ENCODE data around the gene B3GNT5. TPM values are rescaled to one million over a fixed set of nuclear protein-coding genes. Genes with fewer than 3 reads are reported as not detected.

B3GNT5 gene
- total and polyA plus RNA-seq, 2 of the 8 experiments (the other 6 are each of a cell fraction or from before 2014, with no cell fraction given): 2.4 to 9.7 TPM

DNA sequence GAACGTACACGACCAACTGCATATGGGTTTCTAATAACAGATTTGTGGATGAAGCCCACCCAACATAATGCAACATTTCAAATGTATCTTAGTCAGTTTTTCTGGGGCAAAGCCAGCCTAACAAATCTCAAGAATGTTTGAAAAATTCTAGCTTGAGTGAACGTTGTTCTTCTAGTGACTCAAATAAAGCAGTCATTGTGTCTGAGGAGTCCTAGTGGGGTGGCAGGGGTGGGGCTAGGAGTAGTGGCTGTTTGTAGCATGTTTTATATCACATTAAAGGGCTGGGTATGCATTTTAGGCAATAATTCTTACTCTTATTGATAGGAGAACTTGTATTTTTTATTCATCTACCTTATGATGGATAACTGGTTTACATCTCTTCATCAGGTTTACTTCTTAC lies 6.0 kb downstream of the B3GNT5 start:
- Histone ChIP-seq H2AFZ (ENCODE audit: low read length) (no peak overlapping the region), H4K91ac (replicated peaks; ENCODE audit: insufficient read length, low read length) (no peak overlapping the region), H3K79me2 (ENCODE audit: control insufficient read depth in 1 of 2, insufficient read depth in 2 of 2, low read length in 2 of 2) (peaks cover 0 to 13% of the 10 kb centered on the region in 2 experiments; a peak in 2 of 4 replicates), H3K9me3 (ENCODE audit: insufficient read depth in 2 of 2, low read depth in 1 of 2, low read length in 1 of 2) (no peaks in the 10 kb centered on the region), H2BK15ac (ENCODE audit: low read length) (no peak overlapping the region), H3K79me1 (ENCODE audit: low read depth, low read length) (0 out of 2 replicates have a peak, but pooled peaks cover 3% of the 10 kb centered on the region), H3K9ac (replicated peaks in 1 of 4; ENCODE audit: extremely low read depth in 1 of 4, low read depth in 3 of 4, low read length in 3 of 4) (no peak overlapping the region), H3K4ac (replicated peaks; ENCODE audit: insufficient read length, low read depth, low read length) (no peak overlapping the region), H2BK120ac (replicated peaks; ENCODE audit: low read depth, low read length) (no peak overlapping the region), H2BK5ac (ENCODE audit: low read depth, low read length) (no peak overlapping the region), H3K4me2 (ENCODE audit: insufficient read depth in 1 of 2, low read depth in 2 of 2, low read length in 2 of 2) (no peak overlapping the region), H4K8ac (ENCODE audit: extremely low read depth, insufficient read depth, low read length) (no peak overlapping the region), H3K36me3 (ENCODE audit: control insufficient read depth in 2 of 4, insufficient read depth in 4 of 4, low read length in 3 of 4) (0 out of 8 replicates have a peak, but pooled peaks cover 0 to 5% (median 0%) of the 10 kb centered on the region in 4 experiments), H3K27ac (ENCODE audit: low read depth, low read length) (no peak overlapping the region), H3K4me1 (replicated peaks in 1 of 4; ENCODE audit: control insufficient read depth in 3 of 4, insufficient read depth in 4 of 4, low read length in 3 of 4) (peaks cover 4 to 20% (median 14%) of the 10 kb centered on the region in 4 experiments; a peak in 6 of 7 replicates), H3K4me3 (ENCODE audit: extremely low read depth in 1 of 4, insufficient read depth in 2 of 4, low read depth in 3 of 4, low read length in 4 of 4) (no peak overlapping the region), H2BK20ac (ENCODE audit: low read length) (no peak overlapping the region), H2AK5ac (ENCODE audit: low read depth, low read length) (no peak overlapping the region), H3K23ac (ENCODE audit: insufficient read length) (no peak overlapping the region), H3K56ac (replicated peaks; ENCODE audit: insufficient read length, low read depth, low read length) (no peak overlapping the region), H4K5ac (ENCODE audit: insufficient read length, low read depth, low read length) (no peak overlapping the region), H4K20me1 (replicated peaks in 1 of 2; ENCODE audit: control insufficient read depth in 1 of 2, insufficient read depth in 2 of 2, low read length in 2 of 2) (no peaks in the 10 kb centered on the region), H2BK12ac (ENCODE audit: low read depth, low read length) (no peak overlapping the region), H3K27me3 (replicated peaks in 1 of 4; ENCODE audit: control insufficient read depth in 3 of 4, extremely low read depth in 1 of 4, insufficient read depth in 3 of 4, low read length in 3 of 4) (peaks cover 0 to 8% (median 6%) of the 10 kb centered on the region in 4 experiments; a peak in 3 of 7 replicates), H3K23me2 (ENCODE audit: low read depth, low read length) (peaks cover 6% of the 10 kb centered on the region), H3K14ac (ENCODE audit: insufficient read length) (no peak overlapping the region), H3K18ac (ENCODE audit: extremely low read depth, low read length) (no peak overlapping the region)
- ChIA-PET CTCF (ENCODE audit: partially characterized antibody) (interaction anchor here (0.7 to 3.2 kb wide), 3 partner anchors 75 to 142 kb away, joined by 3 to 14 read pairs (median 3); no protein-coding TSS in a partner anchor), POLR2A (ENCODE audit: partially characterized antibody) (interaction anchor here (0.6 to 1.2 kb wide), 2 partner anchors 9 to 1486 kb away, joined by 4 read pairs; no protein-coding TSS in a partner anchor)
- WGBS, 2 experiments (ENCODE audit: extremely low coverage in 1 of 2, insufficient coverage in 1 of 2, insufficient read length in 1 of 2, insufficient replicate concordance in 2 of 2, low coverage in 1 of 2, low lambda C conversion rate in 2 of 2, missing lambda C conversion rate in 1 of 2): 93% methylated on average over 3 of the region's 3 CpGs; no CpG with 5 or more reads in 1 of the 2 experiments
- DNase-seq (ENCODE audit: low read depth in 1 of 2, low spot score in 2 of 2) (no peak), FAIRE-seq (no peak)
- TF ChIP-seq SP2 (IDR thresholded peaks at IDR 0.05; ENCODE audit: low read length) (no peak), SRF (IDR thresholded peaks at IDR 0.05; ENCODE audit: low read depth, low read length) (no peak), TBP (IDR thresholded peaks at IDR 0.05; ENCODE audit: low read depth, low read length) (no peak), KDM4A (IDR thresholded peaks at IDR 0.05; ENCODE audit: low read depth, low read length, severe bottlenecking) (no peak), ASH2L (IDR thresholded peaks at IDR 0.05; ENCODE audit: low read length) (no peak), HDAC2 (IDR thresholded peaks at IDR 0.05; ENCODE audit: borderline replicate concordance in 1 of 2, low read depth in 2 of 2, low read length in 2 of 2) (no peak), BACH1 (IDR thresholded peaks at IDR 0.05; ENCODE audit: low read length) (no peak), SAP30 (IDR thresholded peaks at IDR 0.05; ENCODE audit: insufficient read depth, insufficient replicate concordance, low read length) (no peak), RBBP5 (IDR thresholded peaks at IDR 0.05; ENCODE audit: borderline replicate concordance, low read depth, low read length) (no peak), YY1 (IDR thresholded peaks at IDR 0.05; ENCODE audit: low read depth, low read length) (no peak)

Measured in H1 (cell line).